T-helper 17 cell (primary cell): ENCODE results near the gene PRR33. TPM values are rescaled to one million over a fixed set of nuclear protein-coding genes. Genes with fewer than 3 reads are reported as not detected.
A peak's percentile ranks its signal among the peaks of the same experiment; 100 is the strongest.

Source experiments
- ATAC-seq: fragments of 150-1000 bp; cut with Tn5 transposase; 2 replicates; pipeline ENCODE4 v1.10.0; 2021; ENCODE audit warnings: mild to moderate bottlenecking, moderate library complexity
- DNase-seq, 3 donors: peaks; one replicate each; pipeline versions ENCODE4 v3.0.0 to v3.0.0-alpha.2; 2020 to 2021
- H3K9me3 ChIP-seq: one replicate; pipeline ENCODE4 v1.7.0; 2013; ENCODE audit warnings: low read length, mild to moderate bottlenecking; ENCODE audit not compliant: control insufficient read depth, poor library complexity, severe bottlenecking
- H3K27ac Mint-ChIP-seq: one replicate; pipeline ENCODE4 v1.8.0; 2022; ENCODE audit warnings: mild to moderate bottlenecking, moderate library complexity, mixed read lengths
- H3K27me3 Mint-ChIP-seq: one replicate; pipeline ENCODE4 v1.8.0; 2022; ENCODE audit warnings: mixed read lengths
- H3K36me3 Mint-ChIP-seq: one replicate; pipeline ENCODE4 v1.8.0; 2022; ENCODE audit warnings: low read depth, mixed read lengths
- H3K4me1 Mint-ChIP-seq: one replicate; pipeline ENCODE4 v1.8.0; 2022; ENCODE audit warnings: mild to moderate bottlenecking, mixed read lengths
- H3K4me3 Mint-ChIP-seq: one replicate; pipeline ENCODE4 v1.8.0; 2022; ENCODE audit warnings: mild to moderate bottlenecking, moderate library complexity, mixed read lengths
- total RNA-seq, 4 donors: library from RNA in 2 of 4; stranded (reverse) in 2 of 4; gene quantifications; one replicate each; pipeline ENCODE4 v1.2.3 and lab custom pipeline; 2022 to 2026

Gene PRR33
- total RNA-seq, 2 donors from 2014 or later = not detected

DNA sequence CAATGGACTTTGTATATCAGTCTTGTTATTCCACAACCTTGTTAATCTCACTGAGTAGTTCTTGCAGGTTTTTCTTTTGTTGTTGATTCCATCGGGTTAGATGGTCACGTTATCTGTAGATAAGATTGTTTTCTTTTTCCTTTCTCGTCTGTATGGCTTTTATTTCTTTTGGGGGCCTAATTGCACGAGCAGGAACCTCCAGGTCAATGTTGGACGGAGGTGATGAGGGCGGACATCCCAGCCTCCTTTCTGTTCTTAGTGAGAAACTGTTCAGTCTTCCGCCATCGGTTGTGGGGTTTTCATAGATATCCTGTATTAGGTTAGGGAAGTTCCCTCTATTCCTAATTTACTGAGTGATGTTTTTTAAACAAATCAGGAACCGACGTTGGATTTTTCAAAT, 4.8 kb upstream of the PRR33 start:
- Mint-ChIP-seq H3K27me3 (peaks cover 20% of the 10 kb centered on the region), H3K4me3 (no peak overlapping the region), H3K4me1 (peaks cover 5% of the 10 kb centered on the region), H3K27ac (no peak overlapping the region), H3K36me3 (no peaks in the 10 kb centered on the region)
- DNase-seq = no peak
- no peak for ATAC-seq
- H3K9me3 ChIP-seq = no peaks in the 10 kb centered on the region

DNA sequence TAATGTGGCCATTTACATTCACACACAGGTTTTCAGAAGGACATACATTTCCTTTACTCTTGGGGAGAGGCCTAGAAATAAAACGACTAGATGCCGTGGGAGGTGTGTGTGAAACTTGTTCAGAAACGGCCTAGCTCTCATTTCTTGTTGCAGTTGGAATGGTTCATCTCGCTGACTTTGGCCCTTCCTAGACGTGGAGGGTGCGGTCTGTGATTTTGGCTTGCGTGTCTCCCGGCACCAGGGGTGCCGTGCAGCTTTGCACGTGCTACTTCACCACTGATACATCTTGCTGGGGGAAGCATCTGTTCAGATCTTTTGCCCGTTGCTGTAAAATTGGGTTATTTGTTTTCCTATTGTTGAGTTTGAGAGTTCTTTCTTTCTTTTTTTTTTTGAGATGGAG, 3.1 kb upstream of the PRR33 start:
- Mint-ChIP-seq H3K4me3 (no peak overlapping the region), H3K4me1 (peaks cover 5% of the 10 kb centered on the region), H3K36me3 (no peaks in the 10 kb centered on the region), H3K27ac (no peak overlapping the region), H3K27me3 (peaks cover 20% of the 10 kb centered on the region)
- no peaks in the 10 kb centered on the region for H3K9me3 ChIP-seq
- DNase-seq = no peak
- ATAC-seq = no peak

DNA sequence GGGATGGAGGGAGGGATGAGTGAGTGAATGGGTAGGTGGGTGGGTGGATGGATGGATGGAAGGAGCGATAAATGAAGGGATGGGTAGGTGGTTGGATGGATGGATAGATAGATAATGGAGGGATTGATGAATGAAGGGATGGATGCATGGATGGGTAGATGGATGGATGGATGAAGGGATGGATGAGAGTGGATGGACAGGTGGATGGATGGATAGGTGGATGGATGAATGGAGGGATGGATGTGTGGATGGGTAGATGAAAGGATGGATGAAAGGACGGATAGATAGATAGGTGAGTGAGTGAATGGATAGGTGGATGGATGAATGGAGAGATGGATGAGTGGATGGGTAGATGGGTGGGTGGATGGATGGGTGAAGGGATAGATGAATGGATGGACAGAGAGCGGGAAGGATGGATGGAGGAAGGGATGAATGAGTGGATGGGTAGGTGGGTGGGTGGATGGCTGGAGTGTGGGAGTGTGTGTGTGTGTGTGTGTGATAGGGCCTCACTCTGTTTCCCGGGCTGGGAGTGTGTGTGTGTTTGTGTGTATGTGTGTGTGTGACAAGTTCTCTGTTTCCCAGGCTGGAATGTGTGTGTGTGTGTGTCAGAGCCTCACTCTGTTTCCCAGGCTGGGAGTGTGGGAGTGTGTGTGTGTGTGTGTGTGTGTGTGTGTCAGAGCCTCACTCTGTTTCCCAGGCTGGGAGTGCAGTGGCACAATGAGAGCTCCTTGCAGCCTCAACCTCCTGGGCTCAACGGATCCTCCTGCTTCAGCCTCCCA, 2.1 kb upstream of the PRR33 start:
- H3K9me3 ChIP-seq = no peaks in the 10 kb centered on the region
- no peak overlapping the region for H3K27ac Mint-ChIP-seq
- peaks cover 13% of the 10 kb centered on the region for H3K4me1 Mint-ChIP-seq
- no peaks in the 10 kb centered on the region for H3K36me3 Mint-ChIP-seq
- no peak overlapping the region for H3K4me3 Mint-ChIP-seq
- no peak for DNase-seq
- H3K27me3 Mint-ChIP-seq = peaks cover 14% of the 10 kb centered on the region
- ATAC-seq = no peak

DNA sequence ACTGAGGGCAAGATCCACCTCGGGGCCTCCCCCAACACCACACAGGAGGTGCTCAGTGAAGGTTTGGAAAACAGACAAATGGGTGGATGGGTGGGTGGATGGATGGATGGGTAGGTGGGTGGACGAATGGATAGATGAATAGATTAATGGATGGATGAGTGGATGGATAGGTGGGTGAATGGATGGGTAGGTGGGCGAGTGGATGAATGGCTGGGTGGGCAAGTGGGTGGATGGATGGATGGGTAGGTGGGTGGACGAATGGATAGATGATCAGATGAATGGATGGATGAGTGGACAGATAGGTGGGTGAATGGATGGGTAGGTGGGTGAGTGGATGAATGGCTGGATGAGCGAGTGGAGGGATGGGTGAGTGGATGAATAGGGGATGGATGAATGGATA, 863 bp upstream of the PRR33 start:
- Mint-ChIP-seq H3K4me1 (peaks cover 23% of the 10 kb centered on the region), H3K27me3 (peaks cover 10% of the 10 kb centered on the region), H3K4me3 (peak overlapping the region; percentile 2), H3K27ac (no peak overlapping the region), H3K36me3 (peaks cover 2% of the 10 kb centered on the region)
- H3K9me3 ChIP-seq = no peaks in the 10 kb centered on the region
- no peak for DNase-seq
- no peak for ATAC-seq

DNA sequence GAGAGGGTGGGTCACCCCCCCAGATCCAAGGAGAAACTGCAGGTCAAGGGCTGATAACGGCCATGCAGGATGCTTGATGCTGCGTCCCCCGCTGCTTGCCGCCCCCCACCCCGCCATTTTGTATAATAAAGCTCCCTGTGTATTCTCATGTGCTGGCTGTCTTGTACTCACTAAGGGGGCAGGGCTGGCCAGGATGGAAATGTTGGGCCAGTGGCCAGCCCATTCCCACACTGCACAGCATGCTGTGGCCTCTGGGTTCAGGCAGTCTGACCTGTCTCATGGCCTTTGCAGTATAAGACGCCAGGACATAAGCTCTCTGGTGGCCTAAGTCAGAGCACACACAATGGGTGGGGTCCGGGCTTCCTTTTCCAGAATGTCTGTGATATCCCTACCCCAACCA, 421 bp upstream of the PRR33 start:
- DNase-seq = no peak
- Mint-ChIP-seq H3K27ac (no peak overlapping the region), H3K4me1 (peaks cover 23% of the 10 kb centered on the region), H3K4me3 (no peak overlapping the region), H3K36me3 (peaks cover 2% of the 10 kb centered on the region), H3K27me3 (peaks cover 5% of the 10 kb centered on the region)
- H3K9me3 ChIP-seq = no peaks in the 10 kb centered on the region
- no peak for ATAC-seq

DNA sequence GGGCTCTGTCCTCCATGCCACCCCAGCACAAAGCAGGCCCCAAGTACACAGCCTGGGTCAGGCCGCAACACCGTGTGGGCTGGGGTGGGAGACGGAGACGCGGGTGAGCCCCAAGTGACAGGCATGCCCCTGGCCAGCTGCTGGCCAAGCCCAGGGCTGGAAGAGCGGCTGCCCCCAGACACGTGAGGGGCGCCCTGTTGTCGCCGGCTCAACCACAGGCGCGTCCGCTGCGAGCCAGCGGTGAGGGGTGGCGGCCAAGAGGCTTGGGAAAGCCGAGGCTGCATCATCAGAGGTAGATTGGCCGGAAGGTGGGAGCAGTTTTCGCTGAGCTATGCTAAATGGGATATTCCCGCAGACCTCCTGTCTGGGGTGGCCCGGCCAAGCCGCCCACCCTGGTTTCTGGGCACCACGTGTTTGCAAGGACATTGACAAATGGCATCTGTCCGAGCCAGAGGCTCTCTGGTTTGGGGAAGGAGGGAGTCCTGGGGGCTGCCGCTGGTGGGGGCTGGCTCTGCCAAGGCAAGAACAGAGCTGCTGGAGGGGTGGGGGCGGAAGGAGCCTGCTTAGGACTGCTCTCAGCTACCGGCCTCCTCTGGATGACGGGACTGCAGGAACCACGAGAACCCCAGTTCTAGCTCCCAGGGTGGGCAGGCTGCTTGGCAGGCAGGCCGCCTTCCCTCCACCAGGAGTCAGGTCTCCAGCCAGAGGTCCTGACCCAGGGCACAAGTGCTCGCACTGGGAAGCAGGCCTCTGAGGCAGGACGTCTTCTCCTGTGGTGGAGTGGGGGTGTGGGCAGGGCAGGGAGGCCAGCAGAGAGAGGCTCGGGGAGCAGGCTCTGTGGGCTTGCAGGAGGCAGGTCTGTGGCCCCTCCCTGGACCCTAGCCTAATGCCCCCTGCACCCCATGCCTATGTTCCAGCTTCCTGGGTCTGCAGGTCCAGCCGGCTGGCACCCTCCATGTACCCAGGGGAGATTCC, 552 bp downstream of the PRR33 start:
- H3K4me1 Mint-ChIP-seq = peaks cover 23% of the 10 kb centered on the region
- ATAC-seq (no peak), DNase-seq (no peak)
- peak overlapping the region; percentile 29 for H3K27ac Mint-ChIP-seq
- no peaks in the 10 kb centered on the region for H3K9me3 ChIP-seq
- no peaks in the 10 kb centered on the region for H3K27me3 Mint-ChIP-seq
- H3K4me3 Mint-ChIP-seq = peak overlapping the region; percentile 82
- H3K36me3 Mint-ChIP-seq = peaks cover 2% of the 10 kb centered on the region

DNA sequence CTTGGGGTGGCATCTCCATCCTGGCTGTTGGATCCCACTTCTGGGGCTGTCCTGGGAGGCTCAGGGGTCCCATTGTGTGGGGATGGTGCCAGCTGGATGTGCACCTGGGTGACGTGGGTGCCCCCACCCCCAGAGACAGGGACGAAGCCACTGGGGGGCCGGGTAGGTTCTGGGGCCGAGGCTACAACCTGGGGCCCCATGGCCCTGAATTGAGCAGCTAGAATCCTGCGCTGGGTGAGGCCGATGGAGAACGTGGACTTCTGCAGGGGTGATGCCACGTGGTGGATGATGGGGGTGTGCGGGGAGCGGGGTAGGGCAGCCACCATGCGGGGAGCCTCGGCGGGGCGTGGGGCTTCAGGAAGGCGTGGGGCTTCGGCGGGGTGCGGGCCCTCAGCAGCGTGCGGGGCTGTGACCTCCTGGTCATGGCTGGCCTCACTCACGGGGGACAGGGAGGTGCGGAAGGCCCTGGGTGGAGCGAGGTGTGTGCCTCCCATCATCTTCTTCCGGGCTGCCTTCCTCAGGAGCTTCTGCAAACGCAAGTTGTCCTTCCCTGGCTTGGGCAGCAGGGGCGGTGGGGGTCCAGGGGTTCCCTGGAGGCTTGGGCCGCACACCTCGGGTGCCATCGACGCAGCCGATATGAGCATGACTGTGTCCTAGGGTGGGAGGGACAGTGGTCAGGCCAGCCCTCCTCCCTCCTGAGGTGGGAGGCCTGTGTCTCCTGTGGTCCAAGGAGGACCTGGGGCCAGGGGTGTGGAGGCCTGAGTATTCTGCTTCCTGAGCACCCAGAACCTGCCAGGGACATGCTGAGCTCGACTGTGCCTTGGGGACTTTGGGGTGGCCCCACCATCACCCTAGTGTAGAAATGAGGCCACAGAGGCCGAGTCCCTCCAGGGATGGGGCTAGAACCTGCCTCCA, 1.5 kb downstream of the PRR33 start:
- no peaks in the 10 kb centered on the region for H3K9me3 ChIP-seq
- Mint-ChIP-seq H3K27me3 (no peaks in the 10 kb centered on the region), H3K4me3 (peak overlapping the region; percentile 82), H3K4me1 (peaks cover 23% of the 10 kb centered on the region), H3K27ac (peak overlapping the region; percentile 75), H3K36me3 (peaks cover 2% of the 10 kb centered on the region)
- ATAC-seq (no peak), DNase-seq (no peak)

DNA sequence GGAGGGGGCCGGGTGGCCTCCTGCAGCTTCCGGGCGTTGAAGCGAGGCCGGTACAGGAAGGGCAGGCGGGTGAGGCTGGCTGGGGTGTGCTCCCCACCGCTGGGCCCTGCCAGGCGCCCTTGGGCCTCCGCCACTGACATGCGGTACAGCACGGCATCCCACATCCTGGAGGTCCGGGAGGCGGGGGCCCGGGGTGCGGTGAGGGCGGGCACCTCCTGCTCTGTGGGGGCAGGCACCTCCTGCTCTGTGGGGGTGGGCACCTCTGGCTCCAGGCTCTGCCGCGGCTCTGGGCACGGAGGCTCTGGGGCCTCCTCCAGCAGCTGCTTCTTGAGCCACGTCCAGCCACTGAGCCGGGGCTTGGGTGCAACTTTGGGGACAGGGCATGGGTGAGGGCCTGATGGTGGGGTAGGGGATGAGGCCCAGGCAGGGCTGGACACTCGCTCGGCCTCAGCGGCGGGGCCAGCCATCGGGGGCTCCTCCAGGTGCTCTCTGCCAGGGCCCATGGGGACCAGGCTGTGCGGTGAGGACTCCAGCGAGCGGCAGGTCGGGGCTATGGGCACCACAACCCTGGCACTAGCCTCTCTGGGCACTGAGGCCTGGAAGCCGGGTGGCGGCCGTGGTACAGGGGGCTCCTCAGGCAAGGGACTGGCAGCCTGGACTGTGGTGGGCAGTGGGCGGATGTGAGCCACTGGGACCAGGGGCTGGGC, 2.3 kb downstream of the PRR33 start:
- ATAC-seq (peak; percentile 94), DNase-seq (peak; percentile 53 to 60 (median 60))
- H3K9me3 ChIP-seq = no peaks in the 10 kb centered on the region
- Mint-ChIP-seq H3K36me3 (peaks cover 2% of the 10 kb centered on the region), H3K4me3 (peak overlapping the region; percentile 82), H3K27ac (peak overlapping the region; percentile 75), H3K4me1 (peaks cover 23% of the 10 kb centered on the region), H3K27me3 (no peaks in the 10 kb centered on the region)

DNA sequence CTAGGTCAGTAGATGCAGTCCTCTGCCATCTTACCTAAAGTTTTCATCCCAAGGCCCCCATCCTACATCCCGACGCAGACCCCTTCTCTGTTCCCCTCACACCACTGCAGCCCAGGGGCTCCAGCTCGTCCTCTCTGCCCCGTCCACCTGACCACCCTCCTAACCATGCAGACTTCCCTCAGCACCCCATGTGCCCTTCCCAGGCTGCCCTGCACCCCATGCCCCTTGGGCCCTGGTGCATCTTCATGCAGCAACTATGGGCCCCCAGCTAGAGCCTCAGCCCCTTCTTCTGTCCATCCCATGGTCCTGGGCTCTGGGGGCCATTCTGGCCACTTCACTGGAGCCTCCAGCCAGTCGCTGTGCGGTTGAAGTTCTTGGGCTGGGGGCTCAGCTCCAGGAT, 2.9 kb downstream of the PRR33 start:
- Mint-ChIP-seq H3K4me3 (peak overlapping the region; percentile 82), H3K27me3 (no peaks in the 10 kb centered on the region), H3K36me3 (peaks cover 2% of the 10 kb centered on the region), H3K27ac (peak overlapping the region; percentile 75), H3K4me1 (peaks cover 24% of the 10 kb centered on the region)
- ATAC-seq (peak; percentile 13), DNase-seq (no peak)
- H3K9me3 ChIP-seq = no peaks in the 10 kb centered on the region

DNA sequence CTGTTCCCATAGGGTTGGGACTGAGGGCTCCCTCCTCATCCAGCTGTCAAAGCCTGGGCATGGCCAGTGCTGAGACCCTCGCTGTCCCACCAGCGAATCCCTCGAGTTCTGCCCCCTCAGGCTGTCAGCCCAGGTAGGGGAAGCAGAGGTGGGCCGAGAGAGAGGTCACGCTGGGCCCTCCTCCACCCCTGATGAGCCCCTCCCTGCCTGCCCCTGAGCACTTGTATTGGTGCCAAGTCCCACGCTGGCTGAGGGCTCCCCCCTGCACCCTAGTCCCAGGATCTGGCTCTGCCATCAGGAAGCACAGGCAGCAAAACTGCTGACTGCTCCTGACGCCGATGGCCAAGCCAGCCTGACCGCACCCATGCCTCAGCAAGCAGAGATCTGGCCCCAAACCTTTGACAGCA, 3.3 kb downstream of the PRR33 start:
- H3K9me3 ChIP-seq = no peaks in the 10 kb centered on the region
- peak overlapping the region; percentile 82 for H3K4me3 Mint-ChIP-seq
- H3K36me3 Mint-ChIP-seq = peaks cover 2% of the 10 kb centered on the region
- H3K27ac Mint-ChIP-seq = peak overlapping the region; percentile 75
- peaks cover 20% of the 10 kb centered on the region for H3K4me1 Mint-ChIP-seq
- ATAC-seq (no peak), DNase-seq (peak in 1 of 3 donors; percentile 10)
- no peaks in the 10 kb centered on the region for H3K27me3 Mint-ChIP-seq

DNA sequence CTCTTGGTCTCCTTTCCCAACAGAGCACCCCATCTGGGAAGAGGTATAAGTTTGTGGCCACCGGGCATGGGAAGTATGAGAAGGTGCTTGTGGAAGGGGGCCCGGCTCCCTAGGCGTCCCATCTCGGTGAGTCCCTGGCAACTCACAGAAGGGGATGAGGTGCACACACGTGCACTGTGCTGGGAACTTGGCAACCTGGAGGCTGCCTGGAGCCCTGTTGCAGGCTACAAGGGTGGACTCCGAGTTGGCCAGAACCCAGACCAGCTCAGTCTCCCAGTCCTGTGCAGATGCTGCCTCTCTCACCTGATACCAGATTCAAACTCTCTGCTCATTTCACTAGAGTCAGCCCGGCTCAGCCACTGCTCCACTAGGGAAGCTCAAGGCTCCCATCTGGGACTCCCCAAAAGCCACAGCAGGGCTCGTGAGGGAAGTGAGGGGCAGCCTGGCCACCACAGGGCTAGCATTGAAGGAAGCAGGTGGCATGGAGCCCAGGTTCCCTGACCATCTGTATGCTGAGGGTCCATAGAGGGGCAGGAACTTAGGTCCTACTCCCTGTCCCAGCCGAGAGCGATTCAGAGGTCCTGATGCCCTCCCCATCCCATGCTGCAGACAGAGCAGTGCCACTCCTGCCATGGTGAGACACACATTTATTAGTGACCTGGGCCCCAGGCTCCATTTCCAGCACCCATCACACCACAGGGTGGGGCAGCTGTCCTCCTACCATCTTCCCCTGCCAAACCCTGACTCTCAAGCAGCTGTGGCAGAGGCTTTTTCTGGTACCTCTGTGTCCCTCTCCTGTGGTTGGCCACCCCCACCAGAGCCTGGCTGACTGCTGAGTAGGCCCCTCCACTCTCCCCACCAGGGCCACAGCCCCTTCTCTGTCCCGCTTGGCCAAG, 4.0 kb downstream of the PRR33 start:
- ATAC-seq (no peak), DNase-seq (no peak)
- Mint-ChIP-seq H3K4me3 (no peak overlapping the region), H3K27ac (peak overlapping the region; percentile 75), H3K36me3 (peaks cover 2% of the 10 kb centered on the region), H3K4me1 (peaks cover 20% of the 10 kb centered on the region), H3K27me3 (no peaks in the 10 kb centered on the region)
- H3K9me3 ChIP-seq = no peaks in the 10 kb centered on the region
